Left lung (tissue), 10 donors: ENCODE results near the gene RNFT2. TPM values are rescaled to one million over a fixed set of nuclear protein-coding genes. Genes with fewer than 3 reads are reported as not detected.

ENCODE experiments used
- ATAC-seq: fragments of 200-7000 bp; cut with Tn5 transposase; one replicate; pipeline ENCODE4 v1.9.1; 2020; ENCODE audit warnings: moderate library complexity
- DNase-seq, 4 donors: peaks; one replicate each; pipeline ENCODE4 v3.0.0-alpha.2; 2013 to 2020
- H3K27ac ChIP-seq, 2 donors: fragments of 200-600 bp; sonication (generic) in 1 of 2; one replicate each; pipeline versions ENCODE4 v1.5.0 to v1.8.0; 2020 to 2021
- H3K27me3 ChIP-seq, 2 donors: fragments of 200-600 bp; sonication (generic) in 1 of 2; one replicate each; pipeline versions ENCODE4 v1.5.0 to v1.8.0; 2020 to 2021
- H3K36me3 ChIP-seq, 2 donors: fragments of 200-600 bp; sonication (generic) in 1 of 2; one replicate each; pipeline versions ENCODE4 v1.5.0 to v1.8.0; 2020 to 2021
- H3K4me1 ChIP-seq, 2 donors: fragments of 200-600 bp; one replicate each; pipeline ENCODE4 v1.8.0; 2021
- H3K4me3 ChIP-seq, 2 donors: fragments of 200-600 bp; sonication (generic) in 1 of 2; one replicate each; pipeline versions ENCODE4 v1.5.0 to v1.8.0; 2020 to 2021; ENCODE audit warnings: mild to moderate bottlenecking in 1 of 2
- H3K9me3 ChIP-seq, 2 donors: fragments of 200-600 bp; sonication (generic) in 1 of 2; one replicate each; pipeline versions ENCODE4 v1.5.0 to v1.8.0; 2020 to 2021
- CTCF ChIP-seq, 2 donors: fragments of 200-600 bp; sonication (generic) in 1 of 2; IDR thresholded peaks; one replicate each; pipeline versions ENCODE4 v1.5.0 to v1.8.0; 2021; ENCODE audit warnings: antibody characterized with exemption in 2 of 2
- intact Hi-C, 2 donors: fragments of 100-400 bp; cut with DNase I; formaldehyde crosslinking; loops; one replicate each; pipeline versions ENCODE4 v1.11.2 to v1.14.2; 2022
- polyA plus RNA-seq, 6 donors: library from polyadenylated mRNA; unstranded; fragments of 120-200 nt; gene quantifications; one replicate each; pipeline ENCODE4 v1.2.1, GENCODE V29; 2013; ENCODE audit not compliant: insufficient read length in 6 of 6
- total RNA-seq, 2 donors: library from RNA; stranded (reverse); fragmentation: NEBNext Ultra II Directional; extraction: Animal tissue kit (Norgen Biotek cat#: 25700); gene quantifications; one replicate each; pipeline ENCODE4 v1.2.1, GENCODE V29; 2021
- donor health status: DM: no; HTN: yes; CAD: no.
- donor health status: DM: no; HTN: no; CAD: no.

The RNFT2 gene
- total and polyA plus RNA-seq, 8 donors: 3.4 to 5.5 (median 3.9) TPM

- no peak for TF ChIP-seq CTCF (IDR thresholded peaks at IDR 0.05)
These were observed 54.3 kb downstream of the RNFT2 start for GRCh38 chr12:116792403-116792802.

DNA sequence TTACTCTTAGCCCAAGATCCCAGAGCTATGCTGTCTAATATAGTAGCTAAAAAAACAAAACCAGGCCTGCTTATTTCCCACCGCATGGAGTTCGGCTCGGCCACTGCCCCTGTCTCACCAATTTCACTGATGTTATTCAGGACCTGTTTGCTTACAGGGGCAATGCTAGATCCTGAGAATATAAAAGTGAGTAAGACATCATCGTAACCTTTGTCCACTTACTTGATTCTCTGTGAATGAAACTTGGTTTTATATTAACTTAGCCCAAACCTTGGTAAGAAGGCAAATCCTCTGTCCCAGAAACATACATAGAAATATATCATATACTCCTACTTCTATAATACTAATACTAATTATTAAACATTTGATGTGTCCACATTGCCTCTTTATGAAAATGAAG lies 56.6 kb downstream of the RNFT2 start:
- ATAC-seq: no peak
- Histone ChIP-seq H3K4me1 (no peaks in the 10 kb centered on the region), H3K4me3 (no peak overlapping the region), H3K9me3 (peaks cover 0 to 20% of the 10 kb centered on the region in 2 donors), H3K36me3 (no peaks in the 10 kb centered on the region), H3K27ac (no peak overlapping the region), H3K27me3 (no peaks in the 10 kb centered on the region)
- intact Hi-C loops: no loop called here
- no peak for TF ChIP-seq CTCF (IDR thresholded peaks at IDR 0.05)
- DNase-seq: no peak

More at GRCh38 chr12:116792403-116792802, 54.3 kb downstream of the RNFT2 start:
- DNase-seq (no peak), ATAC-seq (no peak)
- Histone ChIP-seq H3K27ac (no peak overlapping the region), H3K4me3 (no peak overlapping the region), H3K27me3 (no peaks in the 10 kb centered on the region), H3K4me1 (no peaks in the 10 kb centered on the region), H3K9me3 (no peaks in the 10 kb centered on the region), H3K36me3 (no peaks in the 10 kb centered on the region)
- intact Hi-C loops: no loop called here

DNA sequence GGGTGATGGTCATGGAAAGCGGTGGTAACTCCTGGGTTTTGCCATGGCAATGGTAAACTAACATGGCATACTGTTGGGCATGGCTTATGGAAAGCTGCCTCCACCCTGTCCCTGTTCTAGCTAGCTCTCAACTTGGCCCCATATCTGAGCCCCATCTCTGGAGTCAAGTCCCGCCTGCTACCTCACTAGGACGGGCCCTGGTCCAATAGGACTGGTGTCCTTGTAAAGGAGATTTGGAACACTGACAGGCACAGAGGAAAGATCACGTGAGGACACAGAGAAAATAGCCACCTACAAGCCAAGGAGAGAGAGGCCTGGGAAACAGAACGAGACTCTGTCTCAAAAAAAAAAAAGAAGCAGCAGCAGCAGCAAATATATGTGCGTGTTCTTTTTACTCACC lies 59.8 kb downstream of the RNFT2 start:
- Histone ChIP-seq H3K4me3 (no peak overlapping the region), H3K27me3 (no peaks in the 10 kb centered on the region), H3K9me3 (peaks cover 0 to 23% of the 10 kb centered on the region in 2 donors), H3K4me1 (no peaks in the 10 kb centered on the region), H3K27ac (no peak overlapping the region), H3K36me3 (no peaks in the 10 kb centered on the region)
- DNase-seq (no peak), ATAC-seq (no peak)
- no peak for TF ChIP-seq CTCF (IDR thresholded peaks at IDR 0.05)
- intact Hi-C loops: no loop called here

DNA sequence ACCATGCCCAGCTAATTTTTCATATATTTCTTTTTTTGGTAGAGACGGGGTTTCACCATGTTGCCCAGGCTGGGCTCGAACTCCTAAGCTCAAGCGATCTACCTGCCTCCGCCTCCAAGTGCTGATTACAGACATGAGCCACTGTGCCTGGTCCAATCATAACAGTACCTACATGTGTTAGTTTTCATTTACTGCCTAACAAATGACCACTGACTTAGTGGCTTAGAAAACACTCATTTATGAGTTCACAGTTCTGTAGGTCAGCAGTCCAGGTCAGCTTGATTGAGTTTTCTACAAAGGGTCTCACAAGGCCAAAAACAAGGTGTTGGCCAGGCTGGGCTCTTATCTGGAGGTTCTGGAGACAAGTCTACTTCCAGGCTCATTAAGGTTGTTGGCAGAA lies 60.6 kb downstream of the RNFT2 start:
- no peak for DNase-seq
- intact Hi-C loops: no loop called here
- TF ChIP-seq CTCF (IDR thresholded peaks at IDR 0.05): no peak
- Histone ChIP-seq H3K36me3 (no peaks in the 10 kb centered on the region), H3K9me3 (peaks cover 0 to 23% of the 10 kb centered on the region in 2 donors), H3K27me3 (no peaks in the 10 kb centered on the region), H3K4me1 (no peaks in the 10 kb centered on the region), H3K4me3 (no peak overlapping the region), H3K27ac (no peak overlapping the region)
- ATAC-seq: no peak

DNA sequence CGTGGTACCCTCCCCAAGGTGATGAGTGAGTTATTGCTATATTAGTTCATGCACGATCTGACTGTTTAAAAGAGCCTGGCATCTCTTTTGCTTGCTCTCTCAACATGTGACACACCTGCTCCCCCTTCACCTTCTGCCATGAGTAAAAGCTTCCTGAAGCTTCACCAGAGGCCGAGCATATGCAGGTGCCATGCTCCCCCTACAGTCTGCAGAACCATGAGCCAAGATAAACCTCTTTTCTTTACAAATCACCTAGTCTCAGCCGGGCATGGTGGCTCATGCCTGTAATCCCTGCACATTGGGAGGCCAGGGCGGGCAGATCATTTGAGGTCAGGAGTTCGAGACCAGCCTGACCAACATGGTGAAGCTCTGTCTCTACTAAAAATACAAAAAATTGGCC lies 61.8 kb downstream of the RNFT2 start:
- no peaks in the 10 kb centered on the region for H3K36me3 ChIP-seq
- no peak for TF ChIP-seq CTCF (IDR thresholded peaks at IDR 0.05)
- no peak overlapping the region for H3K4me3 ChIP-seq
- intact Hi-C loops: no loop called here
- DNase-seq (no peak), ATAC-seq (no peak)
- H3K27ac ChIP-seq: no peak overlapping the region
- no peaks in the 10 kb centered on the region for H3K4me1 ChIP-seq
- peaks cover 0 to 23% of the 10 kb centered on the region in 2 donors for H3K9me3 ChIP-seq
- H3K27me3 ChIP-seq: no peaks in the 10 kb centered on the region
